Measurements from ENCODE around the gene ATRAID.
A peak's percentile ranks its signal among the peaks of the same experiment; 100 is the strongest.
"Not testable (repeated sequence)": the region's sequence is repeated elsewhere in the genome, so short reads cannot be mapped to it uniquely, and the experiment has no call there.

ATRAID gene

GRCh38 chr2:27211943-27212625 is at the start of gene ATRAID, which contains the start of gene SLC5A6:
TSS of gene ATRAID (plus strand) at chr2:27212041. CDS start at chr2:27212369, 328 bp downstream.
TSS of gene SLC5A6 (minus strand) at chr2:27212268. CDS start at chr2:27207650, 4,618 bp downstream.
- DNase-seq (ENCODE audit: low read depth) = peak; percentile 81

- DNase-seq (ENCODE audit: low read depth) = peak; percentile 55
Observed at GRCh38 chr2:27162151-27163121, 49.4 kb upstream of the ATRAID start.

GRCh38 chr2:27164960-27165763 is 46.7 kb upstream of the ATRAID start:
- no peak for DNase-seq (ENCODE audit: low read depth)

GRCh38 chr2:27170581-27171337 is 41.1 kb upstream of the ATRAID start:
- DNase-seq (ENCODE audit: low read depth) = no peak

GRCh38 chr2:27171351-27171848 is 40.4 kb upstream of the ATRAID start:
- DNase-seq (ENCODE audit: low read depth) = no peak

- DNase-seq (ENCODE audit: low read depth) = peak; percentile 42
Observed at GRCh38 chr2:27174638-27175037, 37.2 kb upstream of the ATRAID start.

GRCh38 chr2:27175330-27175729 is 36.5 kb upstream of the ATRAID start:
- no peak for DNase-seq (ENCODE audit: low read depth)

- DNase-seq (ENCODE audit: low read depth) = not testable (repeated sequence)
Observed at GRCh38 chr2:27175781-27176180, 36.1 kb upstream of the ATRAID start.

GRCh38 chr2:27177441-27178351 is 34.1 kb upstream of the ATRAID start:
- no peak for DNase-seq (ENCODE audit: low read depth)

- DNase-seq (ENCODE audit: low read depth) = no peak
Observed at GRCh38 chr2:27178469-27178868, 33.4 kb upstream of the ATRAID start.

GRCh38 chr2:27179344-27180000 is 32.4 kb upstream of the ATRAID start:
- no peak for DNase-seq (ENCODE audit: low read depth)

- DNase-seq (ENCODE audit: low read depth) = peak; percentile 23
Observed at GRCh38 chr2:27182346-27182745, 29.5 kb upstream of the ATRAID start.

GRCh38 chr2:27184115-27184514 is 27.7 kb upstream of the ATRAID start:
- peak; percentile 49 for DNase-seq (ENCODE audit: low read depth)

- peak; percentile 83 for DNase-seq (ENCODE audit: low read depth)
Observed at GRCh38 chr2:27185331-27186026, 26.4 kb upstream of the ATRAID start.

- DNase-seq (ENCODE audit: low read depth) = no peak
Observed at GRCh38 chr2:27186613-27187345, 25.1 kb upstream of the ATRAID start.

GRCh38 chr2:27189989-27190388 is 21.9 kb upstream of the ATRAID start:
- DNase-seq (ENCODE audit: low read depth) = no peak

GRCh38 chr2:27191070-27191829 is 20.6 kb upstream of the ATRAID start:
- DNase-seq (ENCODE audit: low read depth) = peak; percentile 58

Data from amniotic epithelial cell (primary cell).